Ascending aorta (tissue), 2 donors: Measurements from ENCODE around the gene PDE7B. TPM values are rescaled to one million over a fixed set of nuclear protein-coding genes. Genes with fewer than 3 reads are reported as not detected.

Source experiments
- DNase-seq, 2 donors: peaks; one replicate each; pipeline ENCODE4 v3.0.0-alpha.2; 2019; ENCODE audit warnings: low spot score in 2 of 2
- H3K27ac ChIP-seq, 2 donors: fragments of 200-600 bp; sonication (generic); one replicate each; pipeline ENCODE4 v1.5.1; 2016 to 2017; ENCODE audit warnings: mild to moderate bottlenecking in 1 of 2
- H3K27me3 ChIP-seq: fragments of 200-600 bp; sonication (generic); one replicate; pipeline ENCODE4 v1.5.1; 2017
- H3K36me3 ChIP-seq, 2 donors: fragments of 200-600 bp; sonication (generic); one replicate each; pipeline ENCODE4 v1.5.1; 2016
- H3K4me1 ChIP-seq, 2 donors: fragments of 200-600 bp; sonication (generic); one replicate each; pipeline ENCODE4 v1.5.1; 2016 to 2017; ENCODE audit warnings: mild to moderate bottlenecking in 1 of 2
- H3K4me3 ChIP-seq, 2 donors: fragments of 200-600 bp; sonication (generic); one replicate each; pipeline ENCODE4 v1.5.1; 2016 to 2017; ENCODE audit warnings: mild to moderate bottlenecking in 1 of 2
- H3K9me3 ChIP-seq, 2 donors: fragments of 200-600 bp; sonication (generic); one replicate each; pipeline ENCODE4 v1.5.1; 2016
- intact Hi-C: fragments of 100-400 bp; cut with DNase I; formaldehyde crosslinking; loops from one replicate; pipeline ENCODE4 v1.15.1; 2023
- total RNA-seq: library from RNA; depleted of rRNA; stranded (reverse); fragments of >200 nt; gene quantifications from one replicate; pipeline ENCODE4 v1.1.0, GENCODE V29; 2016
- TF ChIP-seq, protein P1 (sequence below), 3 experiments: fragments of 200-600 bp in 2 of 3; fragments of 450-650 bp in 1 of 3; sonication (generic) in 2 of 3; IDR thresholded peaks; one replicate each; pipeline ENCODE4 v1.5.1; 2016 to 2019; ENCODE audit warnings: antibody characterized with exemption in 3 of 3, mild to moderate bottlenecking in 1 of 3, moderate library complexity in 1 of 3

PDE7B gene
- total RNA-seq, 1 donor from 2014 or later = 6.0 TPM

GRCh38 chr6:135871296-135871695 lies 19.8 kb downstream of the PDE7B start:
- TF ChIP-seq, protein P1, sequence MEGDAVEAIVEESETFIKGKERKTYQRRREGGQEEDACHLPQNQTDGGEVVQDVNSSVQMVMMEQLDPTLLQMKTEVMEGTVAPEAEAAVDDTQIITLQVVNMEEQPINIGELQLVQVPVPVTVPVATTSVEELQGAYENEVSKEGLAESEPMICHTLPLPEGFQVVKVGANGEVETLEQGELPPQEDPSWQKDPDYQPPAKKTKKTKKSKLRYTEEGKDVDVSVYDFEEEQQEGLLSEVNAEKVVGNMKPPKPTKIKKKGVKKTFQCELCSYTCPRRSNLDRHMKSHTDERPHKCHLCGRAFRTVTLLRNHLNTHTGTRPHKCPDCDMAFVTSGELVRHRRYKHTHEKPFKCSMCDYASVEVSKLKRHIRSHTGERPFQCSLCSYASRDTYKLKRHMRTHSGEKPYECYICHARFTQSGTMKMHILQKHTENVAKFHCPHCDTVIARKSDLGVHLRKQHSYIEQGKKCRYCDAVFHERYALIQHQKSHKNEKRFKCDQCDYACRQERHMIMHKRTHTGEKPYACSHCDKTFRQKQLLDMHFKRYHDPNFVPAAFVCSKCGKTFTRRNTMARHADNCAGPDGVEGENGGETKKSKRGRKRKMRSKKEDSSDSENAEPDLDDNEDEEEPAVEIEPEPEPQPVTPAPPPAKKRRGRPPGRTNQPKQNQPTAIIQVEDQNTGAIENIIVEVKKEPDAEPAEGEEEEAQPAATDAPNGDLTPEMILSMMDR (IDR thresholded peaks at IDR 0.05) = no peak
- intact Hi-C loops = no loop called here

GRCh38 chr6:135871878-135872277 lies 20.4 kb downstream of the PDE7B start:
- intact Hi-C loops = no loop called here
- no peak for DNase-seq
- H3K27ac ChIP-seq = no peak overlapping the region
- TF ChIP-seq, protein P1 (IDR thresholded peaks at IDR 0.05) = no peak
- no peak overlapping the region for H3K4me3 ChIP-seq
- no peaks in the 10 kb centered on the region for H3K4me1 ChIP-seq
- H3K9me3 ChIP-seq = no peaks in the 10 kb centered on the region
- no peaks in the 10 kb centered on the region for H3K27me3 ChIP-seq
- H3K36me3 ChIP-seq = no peaks in the 10 kb centered on the region

More at GRCh38 chr6:135871296-135871695, 19.8 kb downstream of the PDE7B start:
- no peak for DNase-seq
- no peak overlapping the region for H3K27ac ChIP-seq
- no peak overlapping the region for H3K4me3 ChIP-seq
- no peaks in the 10 kb centered on the region for H3K36me3 ChIP-seq
- H3K4me1 ChIP-seq = no peaks in the 10 kb centered on the region
- no peaks in the 10 kb centered on the region for H3K27me3 ChIP-seq
- H3K9me3 ChIP-seq = no peaks in the 10 kb centered on the region

DNA sequence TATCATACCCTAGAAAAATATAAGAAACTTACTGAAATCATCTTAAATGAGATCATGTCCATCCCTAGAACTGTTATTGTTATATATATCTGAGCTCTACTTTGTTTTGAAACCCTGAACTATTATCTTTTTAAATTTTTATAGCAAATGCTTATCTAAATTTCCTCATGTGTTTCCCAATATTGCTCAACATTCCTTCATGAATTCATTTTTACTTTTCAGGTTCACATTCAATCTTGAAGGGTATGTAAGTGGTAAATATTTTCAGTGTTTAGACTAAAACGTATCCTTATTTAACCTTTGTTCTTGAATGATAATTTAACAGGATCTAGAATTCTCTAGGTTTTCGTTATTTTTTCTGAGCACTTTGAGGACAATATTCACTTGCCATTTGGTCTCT lies 23.9 kb downstream of the PDE7B start:
- intact Hi-C loops = no loop called here
- TF ChIP-seq, protein P1 (IDR thresholded peaks at IDR 0.05) = no peak
- Histone ChIP-seq H3K27ac (no peak overlapping the region), H3K9me3 (no peaks in the 10 kb centered on the region), H3K4me1 (no peaks in the 10 kb centered on the region), H3K27me3 (no peaks in the 10 kb centered on the region), H3K36me3 (no peaks in the 10 kb centered on the region), H3K4me3 (no peak overlapping the region)
- DNase-seq = no peak

- H3K9me3 ChIP-seq = no peaks in the 10 kb centered on the region
- H3K27ac ChIP-seq = no peak overlapping the region
- no peaks in the 10 kb centered on the region for H3K4me1 ChIP-seq
Observed at GRCh38 chr6:135876058-135876457, 24.6 kb downstream of the PDE7B start.

DNA sequence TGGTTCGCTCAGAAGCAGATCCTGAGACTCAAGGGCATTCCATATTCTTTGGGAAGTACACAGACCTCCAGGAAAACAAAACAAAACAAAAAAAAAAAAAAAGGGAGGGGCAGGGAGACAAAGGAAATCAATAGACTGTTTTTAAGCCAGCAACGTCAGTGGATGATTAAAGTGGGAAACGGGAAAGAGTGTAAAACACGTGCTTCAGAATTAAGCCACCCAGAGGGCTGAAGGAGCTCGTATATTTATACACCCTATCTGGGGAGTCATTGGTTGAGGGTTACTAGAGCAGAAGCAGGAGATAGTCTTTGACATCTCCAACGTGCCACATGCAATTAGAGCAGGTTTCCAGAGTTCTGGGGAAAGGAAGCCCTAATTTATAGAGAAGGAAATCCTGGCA lies 26.2 kb downstream of the PDE7B start:
- H3K27me3 ChIP-seq = no peaks in the 10 kb centered on the region
- no peaks in the 10 kb centered on the region for H3K9me3 ChIP-seq
- intact Hi-C loops = no loop called here
- TF ChIP-seq, protein P1 (IDR thresholded peaks at IDR 0.05) = no peak
- no peak overlapping the region for H3K27ac ChIP-seq
- H3K4me1 ChIP-seq = no peaks in the 10 kb centered on the region
- no peak overlapping the region for H3K4me3 ChIP-seq
- no peaks in the 10 kb centered on the region for H3K36me3 ChIP-seq
- DNase-seq = no peak

More at GRCh38 chr6:135876058-135876457, 24.6 kb downstream of the PDE7B start:
- Histone ChIP-seq H3K27me3 (no peaks in the 10 kb centered on the region), H3K4me3 (no peak overlapping the region), H3K36me3 (no peaks in the 10 kb centered on the region)
- TF ChIP-seq, protein P1 (IDR thresholded peaks at IDR 0.05) = no peak
- intact Hi-C loops = no loop called here
- no peak for DNase-seq
